Right lobe of liver (tissue), 4 donors: ENCODE results near the gene CEP76.

Experiments
- POLR2A ChIP-seq: fragments of 450-650 bp; IDR thresholded peaks from one replicate; pipeline ENCODE4 v1.6.1; 2017; ENCODE audit warnings: antibody characterized with exemption, mild to moderate bottlenecking
- TF ChIP-seq, protein P1 (sequence below), 4 donors: fragments of 200-600 bp in 3 of 4; fragments of 450-650 bp in 1 of 4; IDR thresholded peaks; one replicate each; pipeline versions ENCODE4 v1.5.1 to v1.8.0; 2016 to 2022; ENCODE audit warnings: antibody characterized with exemption in 4 of 4, mild to moderate bottlenecking in 2 of 4
- donor health status: DM: no; HTN: no; CAD: no.
- donor health status: DM: no; HTN: no; CAD: no.
- donor health status: DM: no; HTN: yes; CAD: no.

DNA sequence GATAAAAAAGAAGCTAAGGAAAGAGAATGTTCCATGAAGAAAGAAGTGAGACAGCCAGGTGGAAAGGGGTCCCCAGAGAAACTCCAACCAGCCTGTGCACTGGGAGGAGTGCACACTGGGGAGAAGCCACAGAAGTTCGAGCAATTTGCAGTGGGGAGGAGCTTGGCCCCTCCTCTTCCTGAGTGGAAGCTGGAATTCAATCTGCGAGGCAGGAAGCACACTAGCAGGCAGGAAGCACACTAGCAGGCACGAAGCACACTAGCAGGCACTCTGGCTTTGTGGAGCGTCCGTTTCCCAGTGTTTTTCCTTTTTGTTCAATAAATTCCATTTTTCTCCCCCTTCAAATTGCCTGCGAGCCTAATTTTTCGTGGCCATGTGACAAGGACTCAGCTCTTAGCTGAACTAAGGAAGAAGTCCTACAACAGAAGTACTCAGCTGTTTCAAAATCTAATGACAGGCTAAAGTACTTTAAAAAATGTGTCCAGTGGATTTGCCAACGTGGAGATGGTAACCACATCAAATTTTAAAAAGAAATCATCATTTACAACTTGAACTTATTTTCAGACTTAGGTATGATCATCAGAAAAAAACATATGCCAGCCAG, 23.2 kb downstream of the CEP76 start:
- TF ChIP-seq, protein P1, sequence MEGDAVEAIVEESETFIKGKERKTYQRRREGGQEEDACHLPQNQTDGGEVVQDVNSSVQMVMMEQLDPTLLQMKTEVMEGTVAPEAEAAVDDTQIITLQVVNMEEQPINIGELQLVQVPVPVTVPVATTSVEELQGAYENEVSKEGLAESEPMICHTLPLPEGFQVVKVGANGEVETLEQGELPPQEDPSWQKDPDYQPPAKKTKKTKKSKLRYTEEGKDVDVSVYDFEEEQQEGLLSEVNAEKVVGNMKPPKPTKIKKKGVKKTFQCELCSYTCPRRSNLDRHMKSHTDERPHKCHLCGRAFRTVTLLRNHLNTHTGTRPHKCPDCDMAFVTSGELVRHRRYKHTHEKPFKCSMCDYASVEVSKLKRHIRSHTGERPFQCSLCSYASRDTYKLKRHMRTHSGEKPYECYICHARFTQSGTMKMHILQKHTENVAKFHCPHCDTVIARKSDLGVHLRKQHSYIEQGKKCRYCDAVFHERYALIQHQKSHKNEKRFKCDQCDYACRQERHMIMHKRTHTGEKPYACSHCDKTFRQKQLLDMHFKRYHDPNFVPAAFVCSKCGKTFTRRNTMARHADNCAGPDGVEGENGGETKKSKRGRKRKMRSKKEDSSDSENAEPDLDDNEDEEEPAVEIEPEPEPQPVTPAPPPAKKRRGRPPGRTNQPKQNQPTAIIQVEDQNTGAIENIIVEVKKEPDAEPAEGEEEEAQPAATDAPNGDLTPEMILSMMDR (IDR thresholded peaks at IDR 0.05) = no peak
- no peak for TF ChIP-seq POLR2A
